ENCODE results near the gene SRGAP3. TPM values are rescaled to one million over a fixed set of nuclear protein-coding genes. Genes with fewer than 3 reads are reported as not detected.

Gene SRGAP3
- total RNA-seq, 2 experiments from 2014 or later = 1.8 to 2.5 TPM

GRCh38 chr3:9062570-9062969, 186.9 kb downstream of the SRGAP3 start:
- Mint-ChIP-seq H3K36me3 (ENCODE audit: low read depth) (no peaks in the 10 kb centered on the region), H3K27ac (no peak overlapping the region), H3K4me3 (no peak overlapping the region), H3K27me3 (no peaks in the 10 kb centered on the region), H3K4me1 (ENCODE audit: low read depth) (no peaks in the 10 kb centered on the region), H3K9me3 (peaks cover 6% of the 10 kb centered on the region)
- ChIA-PET CTCF (interaction anchor here (0.6 kb wide), 1 partner anchor 333 kb away, joined by 3 read pairs; no protein-coding TSS in a partner anchor), POLR2A (no interaction called here)
- ATAC-seq = no peak
- TF ChIP-seq CTCF (IDR thresholded peaks at IDR 0.05) = no peak
- no peak for DNase-seq
- intact Hi-C loops (cut with micrococcal nuclease) = no loop called here

- Mint-ChIP-seq H3K9me3 (peaks cover 6% of the 10 kb centered on the region), H3K4me3 (no peak overlapping the region), H3K27me3 (no peaks in the 10 kb centered on the region), H3K27ac (no peak overlapping the region), H3K4me1 (ENCODE audit: low read depth) (no peaks in the 10 kb centered on the region), H3K36me3 (ENCODE audit: low read depth) (no peaks in the 10 kb centered on the region)
- TF ChIP-seq CTCF (IDR thresholded peaks at IDR 0.05) = no peak
- DNase-seq (no peak), ATAC-seq (no peak)
- ChIA-PET POLR2A (no interaction called here), CTCF (no interaction called here)
- intact Hi-C loops (cut with micrococcal nuclease) = no loop called here
Observed at GRCh38 chr3:9061634-9062033, 187.8 kb downstream of the SRGAP3 start.

DNA sequence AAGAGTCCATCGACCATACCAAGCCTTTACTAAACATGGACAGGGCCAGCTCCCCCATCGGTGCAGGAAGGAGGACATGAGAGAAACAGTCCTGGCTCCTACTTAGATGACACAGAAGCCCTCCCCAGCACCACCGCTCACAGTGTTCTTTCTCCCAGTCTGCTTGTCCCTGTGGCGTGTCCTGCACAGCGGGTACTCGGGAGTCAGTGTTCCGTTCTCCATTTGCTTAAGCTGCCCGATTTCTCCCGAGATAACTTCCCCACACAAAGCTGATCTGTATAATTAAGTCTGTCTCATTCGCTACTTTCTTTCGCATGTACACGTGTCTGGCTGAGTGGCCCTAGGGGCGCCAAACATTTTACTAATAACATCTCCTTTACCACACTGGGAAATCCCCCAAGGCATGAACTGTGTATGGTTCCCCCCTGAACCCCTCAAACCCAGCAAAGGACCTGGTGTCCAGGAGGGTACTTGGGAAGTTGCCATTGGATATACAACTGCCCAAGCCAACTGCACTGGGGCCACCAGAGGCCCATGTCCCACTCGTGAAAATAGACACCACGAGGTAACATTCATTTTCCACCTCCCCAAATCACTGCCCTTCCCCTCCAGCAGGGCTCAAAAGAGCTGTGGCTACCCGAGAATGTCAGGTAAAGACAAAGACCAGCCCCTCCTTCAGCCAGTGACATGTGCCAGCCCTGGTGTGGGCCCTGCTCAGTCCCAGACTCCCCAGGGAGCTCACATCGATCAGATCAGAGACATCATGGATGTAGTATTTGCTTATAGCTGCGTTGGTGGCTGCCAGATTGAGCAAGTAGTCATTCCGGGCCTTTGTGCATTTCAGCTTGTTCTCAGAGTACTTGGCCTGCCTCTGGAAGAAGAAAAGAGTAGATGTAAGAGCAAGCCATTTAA, 189.7 kb downstream of the SRGAP3 start:
- Mint-ChIP-seq H3K4me3 (no peak overlapping the region), H3K4me1 (ENCODE audit: low read depth) (no peaks in the 10 kb centered on the region), H3K27me3 (no peaks in the 10 kb centered on the region), H3K9me3 (peaks cover 6% of the 10 kb centered on the region), H3K27ac (no peak overlapping the region), H3K36me3 (ENCODE audit: low read depth) (no peaks in the 10 kb centered on the region)
- ATAC-seq = no peak
- intact Hi-C loops (cut with micrococcal nuclease) = no loop called here
- TF ChIP-seq CTCF (IDR thresholded peaks at IDR 0.05) = no peak
- ChIA-PET CTCF (interaction anchor here (0.8 kb wide), 1 partner anchor 72 kb away, joined by 5 read pairs; no protein-coding TSS in a partner anchor), POLR2A (interaction anchor here (0.7 kb wide), 1 partner anchor 17 kb away, joined by 3 read pairs; no protein-coding TSS in a partner anchor)
- DNase-seq = no peak

- Mint-ChIP-seq H3K27me3 (no peaks in the 10 kb centered on the region), H3K4me3 (no peak overlapping the region), H3K9me3 (no peaks in the 10 kb centered on the region), H3K4me1 (ENCODE audit: low read depth) (no peaks in the 10 kb centered on the region), H3K27ac (no peak overlapping the region), H3K36me3 (ENCODE audit: low read depth) (no peaks in the 10 kb centered on the region)
- ATAC-seq (no peak), DNase-seq (no peak)
- intact Hi-C loops (cut with micrococcal nuclease) = no loop called here
- CTCF ChIA-PET = no interaction called here
- POLR2A ChIA-PET = no interaction called here
- TF ChIP-seq CTCF (IDR thresholded peaks at IDR 0.05) = no peak
Observed at GRCh38 chr3:9056581-9056980, 192.9 kb downstream of the SRGAP3 start.

All from activated CD8-positive, alpha-beta T cell treated with anti-CD3 and anti-CD28 coated beads for 36 hours (primary cell).